HG03025 (cell line): ENCODE results near the gene MSANTD1.

Experiments
- ATAC-seq: cut with Tn5 transposase; IDR thresholded peaks from one replicate; pipeline ENCODE4 v1.9.1; 2021; ENCODE audit warnings: mild to moderate bottlenecking, moderate library complexity; ENCODE audit not compliant: unreplicated experiment, low FRiP score

MSANTD1 gene

DNA sequence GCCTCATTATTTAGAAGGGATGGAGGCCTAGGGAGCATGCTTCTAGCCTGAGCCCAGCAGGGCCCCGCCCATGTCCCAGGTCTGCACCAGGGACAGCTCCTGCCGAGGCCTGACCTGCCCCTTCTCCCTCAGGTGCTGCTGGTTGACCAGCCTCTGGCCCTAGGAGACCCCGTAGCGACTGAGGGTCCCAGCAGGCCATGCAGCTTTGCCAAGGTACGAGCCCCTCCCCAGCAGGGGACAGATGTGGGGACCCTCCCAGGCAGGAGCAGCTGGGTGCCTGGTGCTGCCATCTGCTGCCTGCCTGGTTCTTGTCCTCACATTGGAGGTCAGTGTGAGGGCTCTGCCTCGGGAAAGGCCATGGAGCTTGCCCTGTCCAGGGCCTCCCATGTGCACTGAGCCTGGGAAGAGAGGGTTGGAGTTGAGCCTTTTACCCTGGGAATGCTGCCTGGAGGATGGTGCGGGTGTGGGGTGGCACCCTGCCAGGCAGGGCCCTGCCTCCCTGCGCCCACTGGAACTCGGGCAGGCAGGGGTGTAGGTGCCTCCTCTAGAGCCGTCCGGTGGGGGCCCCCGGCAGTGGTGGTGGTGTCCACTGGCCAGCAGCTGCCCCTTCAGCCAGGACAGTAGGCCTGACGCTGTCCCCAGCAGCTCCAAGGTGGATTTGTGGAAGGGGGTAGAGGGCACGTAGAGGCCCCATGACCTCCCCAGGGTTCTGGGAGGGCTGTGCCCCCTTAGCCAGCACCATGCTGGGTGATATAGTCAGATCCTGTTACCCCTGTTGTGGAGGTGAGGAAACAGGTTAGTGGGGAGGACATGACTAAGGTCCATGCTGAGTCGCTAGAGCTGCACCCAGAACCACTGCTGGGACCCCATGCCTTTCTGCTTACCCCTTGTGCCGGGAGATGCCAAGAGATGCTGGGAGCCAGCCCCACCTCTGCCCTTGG lies 2.2 kb upstream of the MSANTD1 start:
- ATAC-seq, result no peak

- no peak for ATAC-seq
Measured at GRCh38 chr4:3247399-3248177, 1.4 kb upstream of the MSANTD1 start.

GRCh38 chr4:3248178-3248480 lies 830 bp upstream of the MSANTD1 start:
- no peak for ATAC-seq

DNA sequence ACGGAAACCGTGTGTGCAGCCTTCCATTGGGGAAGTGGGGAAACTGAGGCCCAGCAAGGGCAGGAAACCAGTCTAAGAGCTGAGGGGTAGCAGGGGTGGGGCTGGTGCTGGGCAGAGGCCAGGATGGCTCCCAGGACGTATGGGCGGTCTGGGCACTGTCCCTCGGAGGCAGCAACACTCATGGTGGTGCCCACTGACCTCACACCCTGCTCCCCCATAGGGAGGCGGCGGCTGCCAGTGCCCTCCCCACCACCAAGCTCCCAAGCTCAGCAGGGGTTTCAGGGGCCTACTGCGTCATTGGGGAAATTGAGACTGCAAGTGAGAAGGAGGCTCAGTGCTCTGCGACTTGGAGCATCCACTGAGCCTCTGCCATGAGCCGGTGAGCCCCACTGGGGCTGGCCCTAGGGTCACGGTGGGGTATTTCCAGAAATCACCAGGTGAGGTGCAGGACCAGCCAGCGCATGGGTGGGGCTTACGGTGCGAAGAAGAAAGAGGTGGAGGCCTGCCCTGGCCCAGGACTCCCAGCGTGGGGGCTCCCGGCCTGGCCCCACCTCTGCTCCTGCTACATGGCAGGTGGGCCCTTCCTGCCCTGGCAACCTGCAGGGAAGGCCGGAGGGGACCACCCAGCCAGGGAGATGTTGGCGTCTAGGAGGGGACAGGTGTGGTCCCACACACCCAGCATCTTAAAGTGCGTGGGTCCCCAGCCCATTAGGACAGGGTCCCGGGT lies 915 bp downstream of the MSANTD1 start:
- ATAC-seq, result no peak

- no peak for ATAC-seq
Measured at GRCh38 chr4:3250438-3250955, 1.5 kb downstream of the MSANTD1 start.

DNA sequence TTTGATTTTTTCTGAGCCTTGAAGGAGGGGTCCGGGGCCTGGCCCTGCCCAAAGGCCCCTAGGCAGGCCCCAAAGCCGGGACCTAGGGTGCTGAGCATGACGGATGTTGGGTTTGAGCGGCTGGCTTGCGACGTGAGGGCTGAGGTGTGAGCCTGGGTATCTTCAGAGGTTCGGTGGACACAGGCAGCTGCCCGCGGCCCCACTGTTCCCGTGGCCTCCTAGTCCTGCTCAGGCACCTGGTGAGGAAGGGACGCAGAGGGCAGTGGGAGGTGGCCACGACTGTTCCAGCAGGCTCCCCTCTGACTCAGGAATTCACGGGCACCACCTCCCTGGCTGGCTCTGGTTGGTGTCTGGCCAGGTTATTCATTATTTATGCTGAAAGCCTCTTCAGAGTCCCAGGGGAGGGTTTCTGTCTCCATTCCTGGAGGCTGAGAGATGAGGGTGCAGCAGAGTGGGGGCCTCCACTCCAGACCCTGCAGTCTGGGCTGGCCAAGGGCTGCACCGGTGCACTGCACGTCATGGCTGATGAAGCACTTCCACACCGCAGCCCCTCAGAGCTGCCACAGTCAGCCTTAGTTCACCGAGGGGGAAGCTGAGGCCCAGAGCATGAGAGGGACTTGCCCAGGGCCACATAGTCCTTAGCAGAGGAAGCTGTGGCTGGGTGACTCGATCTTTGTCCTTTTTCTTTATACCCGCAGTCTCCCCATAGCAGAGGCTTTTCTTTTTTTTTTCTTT lies 2.2 kb downstream of the MSANTD1 start:
- ATAC-seq, result no peak

- no peak for ATAC-seq
Measured at GRCh38 chr4:3251691-3252479, 2.9 kb downstream of the MSANTD1 start.

GRCh38 chr4:3252480-3252828 lies 3.5 kb downstream of the MSANTD1 start:
- no peak for ATAC-seq

DNA sequence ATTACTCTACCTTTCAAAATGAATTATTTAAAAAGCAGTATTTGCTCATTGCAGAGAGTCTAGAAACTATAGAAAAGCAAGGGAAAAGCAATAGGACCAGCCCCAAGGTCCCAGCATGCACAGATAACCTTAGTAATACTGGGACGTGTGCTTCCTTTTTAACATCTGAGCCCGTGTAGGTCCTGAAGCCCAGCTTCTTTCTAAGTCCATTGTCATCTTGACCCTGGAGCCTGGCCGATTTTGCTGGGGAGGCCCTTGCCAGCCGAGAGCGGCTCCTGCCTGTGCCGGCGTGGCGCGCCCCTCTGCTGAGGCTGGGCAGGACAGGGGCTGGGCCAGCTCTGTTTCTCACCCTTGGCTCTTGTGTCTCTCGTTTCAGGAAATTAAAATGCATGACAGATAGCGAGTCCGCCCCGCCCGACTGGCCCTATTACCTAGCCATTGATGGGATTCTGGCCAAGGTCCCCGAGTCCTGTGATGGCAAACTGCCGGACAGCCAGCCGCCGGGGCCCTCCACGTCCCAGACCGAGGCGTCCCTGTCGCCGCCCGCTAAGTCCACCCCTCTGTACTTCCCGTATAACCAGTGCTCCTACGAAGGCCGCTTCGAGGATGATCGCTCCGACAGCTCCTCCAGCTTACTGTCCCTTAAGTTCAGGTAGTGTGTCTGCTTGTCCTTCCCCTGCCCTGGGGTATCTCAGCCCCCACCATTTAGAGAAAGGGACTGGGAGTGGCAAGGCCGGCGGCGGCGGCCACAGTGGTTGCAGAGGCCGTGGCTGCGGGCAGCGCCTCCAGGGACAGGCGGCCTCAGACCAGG lies 4.1 kb downstream of the MSANTD1 start:
- no peak for ATAC-seq

GRCh38 chr4:3253808-3254207 lies 4.8 kb downstream of the MSANTD1 start:
- ATAC-seq, result no peak

DNA sequence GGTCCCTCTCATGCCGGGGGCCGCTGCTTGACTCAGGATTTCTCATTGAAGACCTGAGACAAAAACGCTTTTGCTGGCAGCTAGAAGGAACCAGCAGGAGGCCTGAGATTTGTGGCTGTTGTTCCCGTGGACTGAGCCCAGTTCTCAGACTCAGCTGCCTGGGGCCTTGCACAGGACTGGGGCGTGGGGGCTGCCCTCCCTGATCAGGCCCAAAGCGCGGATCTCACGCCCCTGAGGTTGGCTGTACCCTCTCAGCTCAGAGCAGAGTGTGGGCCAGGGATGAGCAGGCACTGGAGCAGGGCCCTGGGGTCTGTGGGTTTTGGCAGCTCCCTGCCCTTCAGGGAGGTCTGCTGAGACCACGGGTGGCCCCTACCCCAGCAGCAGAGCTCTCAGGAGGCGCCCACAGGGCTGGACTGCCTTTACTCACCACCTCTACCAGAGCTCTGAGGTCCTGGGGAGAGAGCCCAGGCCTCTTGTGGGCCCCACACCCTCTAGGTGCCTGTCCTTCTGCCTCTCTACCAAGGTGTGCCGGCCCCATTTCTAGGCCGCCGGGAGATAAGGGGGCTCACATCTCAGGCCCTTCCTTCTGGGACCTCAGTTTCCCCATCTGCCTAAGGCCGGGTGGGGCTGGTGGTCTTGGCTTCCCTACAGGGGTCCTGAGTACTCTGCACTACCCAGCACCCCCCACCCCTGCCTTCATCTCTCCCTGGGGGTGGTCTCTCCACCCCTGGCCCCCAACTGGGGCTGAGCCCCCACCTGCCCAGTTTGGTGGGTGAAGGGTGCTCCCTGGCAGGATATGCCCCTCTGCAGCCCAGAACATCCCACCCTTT lies 5.6 kb downstream of the MSANTD1 start:
- ATAC-seq, result no peak

- ATAC-seq, result no peak
Measured at GRCh38 chr4:3255611-3256186, 6.7 kb downstream of the MSANTD1 start.

GRCh38 chr4:3256230-3257102 lies 7.5 kb downstream of the MSANTD1 start:
- ATAC-seq, result no peak

DNA sequence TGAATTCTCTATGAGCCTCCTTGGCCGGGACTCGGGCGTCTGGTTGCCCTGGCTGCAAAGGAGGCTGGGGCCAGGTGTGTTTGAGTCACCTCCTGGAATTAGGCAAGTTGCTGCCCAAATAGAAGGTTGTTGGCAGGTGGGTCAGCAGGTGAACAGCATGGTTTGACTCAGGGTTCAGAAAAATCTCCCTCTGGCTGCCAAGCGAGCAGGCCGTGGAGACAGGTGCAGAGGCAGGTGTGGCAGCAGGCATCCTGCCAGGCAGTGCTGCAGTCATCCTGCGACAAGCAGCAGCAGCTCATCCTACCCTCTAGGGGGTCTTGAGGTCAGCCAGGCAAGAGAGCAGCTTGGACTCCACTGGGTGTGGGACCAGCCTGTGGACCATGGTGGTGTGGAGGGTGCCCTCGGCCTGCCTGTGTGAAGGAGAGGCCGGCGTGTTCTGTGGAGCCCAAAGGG lies 8.2 kb downstream of the MSANTD1 start:
- ATAC-seq, result no peak

GRCh38 chr4:3257556-3258482 lies 8.9 kb downstream of the MSANTD1 start:
- no peak for ATAC-seq
